GM21723 (cell line): ENCODE data around the gene USP9X.
"Not testable (repeated sequence)": the region's sequence is repeated elsewhere in the genome, so short reads cannot be mapped to it uniquely, and the experiment has no call there.

Source experiments
- ATAC-seq: cut with Tn5 transposase; IDR thresholded peaks from one replicate; pipeline ENCODE4 v1.9.1; 2021; ENCODE audit warnings: mild to moderate bottlenecking, moderate library complexity; ENCODE audit not compliant: unreplicated experiment

The USP9X gene

GRCh38 chrX:41178201-41178600, 93.0 kb downstream of the USP9X start:
- no peak for ATAC-seq

GRCh38 chrX:41180194-41180908, 95.1 kb downstream of the USP9X start:
- ATAC-seq, result peak; percentile 77

GRCh38 chrX:41184312-41184711, 99.1 kb downstream of the USP9X start:
- ATAC-seq, result peak; percentile 47

- ATAC-seq, result not testable (repeated sequence)
These were observed 101.7 kb downstream of the USP9X start for GRCh38 chrX:41186946-41187345.

GRCh38 chrX:41189156-41189555, 103.9 kb downstream of the USP9X start:
- ATAC-seq, result no peak

DNA sequence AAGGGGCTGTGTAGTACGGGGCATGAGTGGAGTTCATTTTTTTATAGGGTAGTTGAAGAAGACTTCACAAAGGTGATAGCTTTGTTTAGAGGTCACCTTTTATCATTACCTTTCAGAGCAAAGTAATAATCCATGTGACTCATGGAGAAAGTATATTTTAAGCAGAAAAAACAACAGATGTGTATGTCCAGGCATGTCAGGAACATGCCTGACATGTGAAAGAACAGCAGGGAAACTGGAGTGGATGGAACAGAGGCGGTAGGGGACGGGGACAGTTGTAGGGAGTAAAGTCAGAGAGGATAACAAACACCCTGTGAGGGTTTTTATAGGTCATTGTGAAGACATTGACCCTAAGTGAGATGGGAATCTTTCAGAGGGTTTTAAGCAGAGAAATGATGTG, 107.6 kb downstream of the USP9X start:
- no peak for ATAC-seq

DNA sequence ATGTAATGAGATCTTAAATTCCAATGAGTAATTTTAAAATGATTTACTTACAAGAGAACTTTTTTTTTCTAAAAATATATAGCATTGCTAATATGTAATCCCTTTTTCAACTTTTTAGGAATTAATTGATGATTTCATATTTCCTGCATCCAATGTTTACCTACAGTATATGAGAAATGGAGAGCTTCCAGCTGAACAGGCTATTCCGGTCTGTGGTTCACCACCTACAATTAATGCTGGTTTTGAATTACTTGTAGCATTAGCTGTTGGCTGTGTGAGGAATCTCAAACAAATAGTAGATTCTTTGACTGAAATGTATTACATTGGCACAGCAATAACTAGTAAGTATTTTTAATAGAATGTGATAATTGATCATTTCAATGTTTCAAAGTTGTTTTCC, 113.2 kb downstream of the USP9X start:
- ATAC-seq, result no peak

DNA sequence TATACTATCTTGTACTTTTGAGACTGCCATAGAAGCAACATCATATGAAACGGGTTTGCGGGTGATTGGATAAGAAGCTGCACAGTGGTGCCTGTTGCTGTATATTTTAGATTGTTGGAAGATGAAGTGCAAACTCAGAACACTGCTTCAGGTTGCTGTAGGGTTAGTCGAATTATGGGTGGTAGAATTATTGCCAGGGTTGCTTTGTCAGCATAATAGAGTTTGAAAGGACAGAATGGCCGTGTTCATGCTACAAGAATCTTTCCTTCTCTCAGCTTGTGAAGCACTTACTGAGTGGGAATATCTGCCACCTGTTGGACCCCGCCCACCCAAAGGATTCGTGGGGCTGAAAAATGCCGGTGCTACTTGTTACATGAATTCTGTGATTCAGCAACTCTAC, 115.5 kb downstream of the USP9X start:
- ATAC-seq, result no peak

GRCh38 chrX:41209853-41210252, 124.6 kb downstream of the USP9X start:
- ATAC-seq, result no peak

DNA sequence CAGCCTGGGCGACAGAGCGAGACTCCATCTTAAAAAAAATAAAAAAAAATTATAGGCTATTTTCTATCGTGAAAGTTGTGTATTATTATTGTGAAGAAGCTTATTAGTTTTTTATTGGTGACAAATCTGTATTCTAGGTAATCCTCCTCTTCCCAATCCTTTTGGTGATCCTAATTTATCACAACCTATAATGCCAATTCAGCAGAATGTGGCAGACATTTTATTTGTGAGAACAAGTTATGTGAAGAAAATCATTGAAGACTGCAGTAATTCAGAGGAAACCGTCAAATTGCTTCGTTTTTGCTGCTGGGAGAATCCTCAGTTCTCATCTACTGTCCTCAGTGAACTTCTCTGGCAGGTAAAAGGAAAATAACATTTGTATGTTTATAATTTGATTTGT, 139.4 kb downstream of the USP9X start:
- ATAC-seq, result no peak

DNA sequence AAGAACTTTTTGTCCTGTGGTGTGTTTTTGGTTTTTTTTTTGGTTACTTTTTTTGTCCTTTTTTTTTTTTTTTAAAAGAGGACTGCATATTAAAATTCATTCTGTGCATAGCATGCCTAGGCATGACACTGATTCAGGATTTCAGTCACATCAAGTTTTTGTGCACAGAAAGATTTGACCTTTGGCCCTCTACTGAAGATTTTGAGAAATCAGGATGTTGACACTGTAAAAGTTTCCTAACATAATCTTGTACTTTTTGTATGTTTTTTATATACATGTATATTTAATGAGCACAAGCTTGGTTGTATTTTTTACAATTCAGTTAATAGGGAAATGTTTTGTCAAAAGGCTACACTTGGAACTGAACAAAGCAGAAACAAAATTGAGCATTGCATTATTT, 148.7 kb downstream of the USP9X start:
- no peak for ATAC-seq

GRCh38 chrX:41234471-41234870, 149.2 kb downstream of the USP9X start:
- ATAC-seq, result not testable (repeated sequence)

GRCh38 chrX:41234962-41235361, 149.7 kb downstream of the USP9X start:
- ATAC-seq, result no peak

DNA sequence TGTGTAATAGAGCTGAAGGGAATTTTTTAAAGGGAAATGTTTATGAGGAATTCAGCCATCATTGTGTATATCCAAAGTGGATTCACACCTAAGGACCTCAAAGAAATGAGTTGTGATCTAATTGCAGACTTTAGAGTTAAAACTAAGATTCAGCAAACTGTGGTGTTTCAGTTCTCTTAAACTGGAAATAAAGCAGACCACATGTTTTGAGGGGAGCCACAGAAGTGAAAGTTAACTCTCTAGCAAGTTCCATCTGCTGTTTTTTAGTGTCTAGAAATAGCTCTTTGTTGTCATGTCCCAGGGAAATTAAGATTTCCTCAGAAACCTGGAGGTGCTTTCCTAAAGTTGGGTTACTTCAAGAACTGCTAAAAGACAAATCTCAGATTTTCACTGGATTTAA, 151.4 kb downstream of the USP9X start:
- ATAC-seq, result peak; percentile 88

DNA sequence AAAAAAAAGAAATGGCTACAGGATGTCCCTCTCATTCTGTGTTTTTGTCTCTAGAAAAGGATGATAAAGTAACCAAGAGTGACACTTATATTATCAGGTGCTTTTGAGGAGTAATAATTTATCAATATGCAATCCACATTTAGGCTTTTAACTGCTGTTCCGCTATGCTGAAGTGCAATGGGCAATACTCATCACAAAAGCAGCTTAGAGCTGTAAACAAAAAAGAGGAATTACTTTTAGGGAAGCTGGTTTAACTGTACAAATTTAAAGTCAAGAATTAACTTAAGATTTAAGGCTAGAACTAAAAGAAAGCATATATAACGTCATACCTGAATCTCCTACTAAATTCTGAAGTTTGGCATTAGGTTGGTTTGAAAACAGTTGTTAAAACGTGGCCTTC, 155.3 kb downstream of the USP9X start:
- no peak for ATAC-seq

- no peak for ATAC-seq
These were observed 156.7 kb downstream of the USP9X start for GRCh38 chrX:41241962-41242361.

DNA sequence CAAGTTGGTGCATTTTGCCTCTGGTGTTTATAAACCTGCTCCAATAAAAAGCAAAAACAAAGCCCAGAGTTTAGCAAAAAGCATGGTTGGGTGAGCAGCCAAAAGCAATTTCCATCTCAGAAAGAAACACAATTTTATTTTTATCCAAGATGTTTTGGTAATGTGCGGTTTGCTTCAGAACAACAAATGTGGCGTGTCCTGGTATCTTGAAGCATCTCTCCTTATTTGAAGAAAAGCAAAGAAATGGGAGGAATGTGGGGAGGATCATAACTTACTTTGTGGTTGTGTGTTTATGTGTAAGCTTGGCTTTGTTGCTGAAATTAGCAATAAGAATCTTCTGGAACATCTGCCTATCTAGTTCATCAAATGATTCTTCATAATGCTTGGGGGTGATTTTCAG, 160.4 kb downstream of the USP9X start:
- ATAC-seq, result no peak

DNA sequence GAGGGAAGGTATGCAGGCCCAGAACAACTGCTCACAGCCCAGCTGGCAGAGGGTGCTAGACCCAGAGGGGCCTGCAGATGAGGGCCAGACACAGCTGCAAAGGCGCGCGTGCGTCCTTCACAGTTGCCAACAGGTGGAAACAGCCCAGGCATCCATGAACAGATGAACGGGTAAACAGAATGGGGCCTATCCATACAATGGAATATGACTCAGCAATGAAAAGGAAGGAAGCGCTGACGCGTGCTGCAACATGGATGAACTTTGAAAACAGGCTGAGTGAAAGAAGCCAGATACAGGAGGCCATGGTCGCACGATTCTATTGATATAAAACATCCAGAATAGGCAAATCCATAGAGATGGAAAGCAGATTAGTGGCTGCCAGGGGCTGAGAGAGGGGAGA, 165.6 kb downstream of the USP9X start:
- no peak for ATAC-seq

DNA sequence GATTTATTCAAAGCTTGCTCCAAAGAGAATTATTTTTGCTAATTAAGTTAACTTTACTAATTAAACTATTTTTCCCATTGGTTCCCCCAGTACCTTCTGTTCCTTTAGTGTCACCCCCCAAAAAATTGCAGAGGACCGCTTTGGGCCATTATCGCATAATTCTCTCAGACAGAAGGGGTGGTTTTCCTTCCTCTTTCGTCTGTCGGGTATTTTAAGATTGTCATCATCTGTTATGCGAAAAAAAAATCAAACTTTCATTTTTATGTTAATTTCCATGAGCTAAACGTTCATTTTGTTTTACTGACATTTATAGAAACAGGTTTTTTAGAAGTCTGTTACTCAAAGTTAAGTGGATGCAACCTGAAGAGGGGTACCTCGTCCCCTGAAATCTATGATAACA, 172.6 kb downstream of the USP9X start:
- no peak for ATAC-seq

DNA sequence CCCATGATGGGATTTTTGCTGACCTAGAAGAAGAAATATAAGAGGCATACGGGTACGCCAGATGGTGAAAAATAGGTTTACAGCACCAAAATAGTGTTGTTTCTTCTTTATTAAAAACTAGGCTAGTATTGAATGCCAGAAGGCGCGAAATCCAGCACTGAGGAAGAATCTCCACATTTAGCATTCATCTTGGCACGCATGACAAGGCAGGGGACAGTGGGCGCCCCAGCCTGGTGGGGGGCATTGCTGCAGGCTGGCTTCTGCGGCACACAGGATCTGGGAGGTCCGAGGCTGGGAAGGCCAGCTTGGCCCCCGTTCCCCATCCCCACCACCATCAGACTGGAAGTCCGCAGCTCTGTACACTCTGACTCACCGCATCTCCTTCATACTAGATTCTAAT, 173.0 kb downstream of the USP9X start:
- no peak for ATAC-seq

- ATAC-seq, result no peak
These were observed 173.6 kb downstream of the USP9X start for GRCh38 chrX:41258871-41259270.

GRCh38 chrX:41259516-41259915, 174.3 kb downstream of the USP9X start:
- ATAC-seq, result no peak

DNA sequence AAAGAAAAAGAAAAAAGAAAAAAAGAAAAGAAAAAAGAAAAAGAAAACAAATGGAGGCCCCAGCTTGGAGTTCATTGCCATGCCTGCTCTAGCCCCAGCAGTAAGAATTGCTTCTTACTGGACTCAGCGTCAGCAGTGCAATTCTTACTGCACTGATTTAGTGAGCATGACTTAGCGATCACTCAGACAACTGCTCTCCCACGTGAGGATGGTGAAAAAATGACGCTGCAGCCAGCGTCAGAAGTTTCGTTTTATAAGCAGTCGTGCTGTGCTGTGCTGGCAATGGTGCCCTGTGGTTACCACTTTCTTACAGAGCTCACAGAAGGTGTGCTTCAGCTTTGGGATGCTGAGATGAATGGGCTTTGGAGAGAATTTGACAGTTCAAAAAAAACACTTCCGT, 180.4 kb downstream of the USP9X start:
- ATAC-seq, result no peak
